GM10248 (cell line): ENCODE results near the gene CHRNA4.

ENCODE experiments used
- CTCF ChIA-PET: fragments of 300-600 bp; sonication (Branson Sonifier 250); formaldehyde crosslinking; extraction: SDS; loops from one replicate; lab custom pipeline; 2021; ENCODE audit warnings: antibody characterized with exemption; lab: Yijun Ruan, JAX
- POLR2A ChIA-PET: fragments of 350-650 bp; sonication (Branson Sonifier 250); formaldehyde crosslinking; extraction: SDS; loops from one replicate; lab custom pipeline; 2020; ENCODE audit warnings: antibody characterized with exemption; lab: Yijun Ruan, JAX
- DNase-seq: peaks from one replicate; pipeline ENCODE4 v3.0.0; 2012; ENCODE audit errors: extremely low spot score
- TF ChIP-seq, protein P1 (sequence below): IDR thresholded peaks from 2 replicates; pipeline ENCODE4 v1.5.1; 2012; ENCODE audit warnings: mild to moderate bottlenecking, low read depth; ENCODE audit errors: extremely low read depth, missing control alignments, control extremely low read depth

The CHRNA4 gene

DNA sequence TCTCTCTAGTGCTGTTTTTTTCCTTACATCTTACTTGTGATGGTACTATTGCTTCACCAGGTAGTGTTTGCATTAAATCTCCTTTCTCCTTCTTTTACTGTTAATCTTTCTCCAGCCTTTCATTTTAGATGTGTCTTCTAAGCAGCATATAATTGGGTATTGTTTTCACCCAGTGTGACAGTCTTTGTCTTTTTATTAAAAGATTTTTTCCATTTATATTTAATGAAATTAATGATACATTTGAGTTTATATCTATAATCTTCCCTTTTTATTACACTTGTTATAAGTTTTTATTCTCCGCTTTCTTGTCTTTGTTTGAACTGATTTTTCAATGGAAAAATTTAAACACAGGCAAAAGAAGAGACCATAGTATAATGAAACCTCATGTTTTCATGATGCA, 59.5 kb downstream of the CHRNA4 start:
- CTCF ChIA-PET, result interaction anchor here (0.7 kb wide), 1 partner anchor 9 kb away, joined by 3 read pairs; no protein-coding TSS in a partner anchor
- DNase-seq, result no peak
- TF ChIP-seq, protein P1, sequence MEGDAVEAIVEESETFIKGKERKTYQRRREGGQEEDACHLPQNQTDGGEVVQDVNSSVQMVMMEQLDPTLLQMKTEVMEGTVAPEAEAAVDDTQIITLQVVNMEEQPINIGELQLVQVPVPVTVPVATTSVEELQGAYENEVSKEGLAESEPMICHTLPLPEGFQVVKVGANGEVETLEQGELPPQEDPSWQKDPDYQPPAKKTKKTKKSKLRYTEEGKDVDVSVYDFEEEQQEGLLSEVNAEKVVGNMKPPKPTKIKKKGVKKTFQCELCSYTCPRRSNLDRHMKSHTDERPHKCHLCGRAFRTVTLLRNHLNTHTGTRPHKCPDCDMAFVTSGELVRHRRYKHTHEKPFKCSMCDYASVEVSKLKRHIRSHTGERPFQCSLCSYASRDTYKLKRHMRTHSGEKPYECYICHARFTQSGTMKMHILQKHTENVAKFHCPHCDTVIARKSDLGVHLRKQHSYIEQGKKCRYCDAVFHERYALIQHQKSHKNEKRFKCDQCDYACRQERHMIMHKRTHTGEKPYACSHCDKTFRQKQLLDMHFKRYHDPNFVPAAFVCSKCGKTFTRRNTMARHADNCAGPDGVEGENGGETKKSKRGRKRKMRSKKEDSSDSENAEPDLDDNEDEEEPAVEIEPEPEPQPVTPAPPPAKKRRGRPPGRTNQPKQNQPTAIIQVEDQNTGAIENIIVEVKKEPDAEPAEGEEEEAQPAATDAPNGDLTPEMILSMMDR, result no peak
- POLR2A ChIA-PET, result no interaction called here

GRCh38 chr20:63298731-63299312, 62.3 kb downstream of the CHRNA4 start:
- no peak for DNase-seq
- POLR2A ChIA-PET, result no interaction called here
- CTCF ChIA-PET, result interaction anchor here (0.9 kb wide), 1 partner anchor 11 kb away, joined by 3 read pairs; no protein-coding TSS in a partner anchor
- TF ChIP-seq, protein P1, result no peak

- ChIA-PET CTCF (interaction anchor here (1.5 kb wide), 1 partner anchor 12 kb away, joined by 5 read pairs; no protein-coding TSS in a partner anchor), POLR2A (no interaction called here)
- TF ChIP-seq, protein P1, result no peak
- DNase-seq, result no peak
These were observed 63.2 kb downstream of the CHRNA4 start for GRCh38 chr20:63297796-63298572.

- CTCF ChIA-PET, result interaction anchor here (1.5 kb wide), 1 partner anchor 13 kb away, joined by 5 read pairs; no protein-coding TSS in a partner anchor
- DNase-seq, result no peak
- POLR2A ChIA-PET, result no interaction called here
- TF ChIP-seq, protein P1, result no peak
These were observed 63.8 kb downstream of the CHRNA4 start for GRCh38 chr20:63297371-63297781.

GRCh38 chr20:63296531-63297299, 64.4 kb downstream of the CHRNA4 start:
- ChIA-PET POLR2A (interaction anchor here (0.7 kb wide), 1 partner anchor 14 kb away, joined by 3 read pairs; no protein-coding TSS in a partner anchor), CTCF (interaction anchor here (1.5 kb wide), 1 partner anchor 13 kb away, joined by 5 read pairs; no protein-coding TSS in a partner anchor)
- DNase-seq, result no peak
- TF ChIP-seq, protein P1, result no peak

GRCh38 chr20:63295846-63296245, 65.3 kb downstream of the CHRNA4 start:
- no peak for DNase-seq
- ChIA-PET POLR2A (no interaction called here), CTCF (interaction anchor here (1.3 to 1.5 kb wide), 2 partner anchors 9 to 85 kb away, joined by 3 to 4 read pairs; no protein-coding TSS in a partner anchor)
- TF ChIP-seq, protein P1, result no peak
